Fibroblast of lung (primary cell): ENCODE data around the gene N4BP3. TPM values are rescaled to one million over a fixed set of nuclear protein-coding genes. Genes with fewer than 3 reads are reported as not detected.
A peak's percentile ranks its signal among the peaks of the same experiment; 100 is the strongest.

Experiments
- DNase-seq, 2 donors: peaks; one replicate each; pipeline versions ENCODE4 v3.0.0 to v3.0.0-alpha.2; 2010; ENCODE audit warnings: low read depth in 2 of 2
- H2AFZ ChIP-seq: 2 replicates; pipeline ENCODE4 v1.5.1; 2012; ENCODE audit warnings: low read length, control low read depth, inconsistent platforms
- H3K27ac ChIP-seq: 2 replicates; pipeline ENCODE4 v1.5.1; 2011; ENCODE audit warnings: low read length, control low read depth; ENCODE audit not compliant: insufficient read depth
- H3K27me3 ChIP-seq: 2 replicates; pipeline ENCODE4 v1.5.1; 2011; ENCODE audit warnings: mild to moderate bottlenecking, low read length; ENCODE audit not compliant: control insufficient read depth, insufficient read depth
- H3K36me3 ChIP-seq: 2 replicates; pipeline ENCODE4 v1.5.1; 2011; ENCODE audit warnings: low read length; ENCODE audit not compliant: control insufficient read depth, insufficient read depth
- H3K4me1 ChIP-seq: 2 replicates; pipeline ENCODE4 v1.5.1; 2011; ENCODE audit warnings: low read length; ENCODE audit not compliant: control insufficient read depth, insufficient read depth; ENCODE audit errors: extremely low read depth
- H3K4me2 ChIP-seq: 2 replicates; pipeline ENCODE4 v1.5.1; 2011; ENCODE audit warnings: low read length, control low read depth; ENCODE audit not compliant: insufficient read depth; ENCODE audit errors: extremely low read depth
- H3K4me3 ChIP-seq, 4 experiments: fragments of 200-600 bp in 1 of 4; sonication (generic) in 1 of 4; replicated peaks in 1 of 4; 2 replicates each; pipeline ENCODE4 v1.5.1; 2011 to 2016; ENCODE audit warnings: low read length in 4 of 4, low read depth in 3 of 4, mild to moderate bottlenecking in 3 of 4, control low read depth in 2 of 4, inconsistent platforms in 1 of 4, mixed read lengths in 1 of 4; ENCODE audit not compliant: insufficient read depth in 1 of 4; ENCODE audit errors: control extremely low read depth in 1 of 4
- H3K79me2 ChIP-seq: 2 replicates; pipeline ENCODE4 v1.5.1; 2012; ENCODE audit warnings: mild to moderate bottlenecking, low read length, inconsistent platforms; ENCODE audit not compliant: control insufficient read depth, insufficient read depth
- H3K9ac ChIP-seq: 2 replicates; pipeline ENCODE4 v1.5.1; 2011; ENCODE audit warnings: mild to moderate bottlenecking, low read length, control low read depth; ENCODE audit not compliant: insufficient read depth
- H3K9me3 ChIP-seq: 2 replicates; pipeline ENCODE4 v1.5.1; 2012; ENCODE audit warnings: low read depth, low read length; ENCODE audit not compliant: control insufficient read depth, insufficient read depth
- H4K20me1 ChIP-seq: 2 replicates; pipeline ENCODE4 v1.5.1; 2011; ENCODE audit warnings: low read length; ENCODE audit not compliant: control insufficient read depth, insufficient read depth; ENCODE audit errors: extremely low read depth
- CTCF ChIP-seq, 2 donors: IDR thresholded peaks in 1 of 2; conservative IDR thresholded peaks in 1 of 2; 1 replicate in 1 of 2; 2 replicates in 1 of 2; pipeline ENCODE4 v1.5.1; 2011 to 2012; ENCODE audit warnings: low read length in 2 of 2, control low read depth in 1 of 2, inconsistent platforms in 1 of 2, low read depth in 1 of 2, mild to moderate bottlenecking in 1 of 2
- EZH2 ChIP-seq: IDR thresholded peaks from 2 replicates; pipeline ENCODE4 v1.5.1; 2012; ENCODE audit warnings: low read length, control low read depth, mild to moderate bottlenecking; ENCODE audit errors: missing control alignments
- polyA plus RNA-seq, 2 donors: library from polyadenylated mRNA; depleted of rRNA in 1 of 2; stranded (reverse) in 1 of 2; unstranded in 1 of 2; fragments of >200 nt; gene quantifications; 2 replicates each; pipeline ENCODE4 v1.2.1, GENCODE V29; 2011 to 2012; ENCODE audit warnings: missing spikeins in 1 of 2
- total RNA-seq: library from RNA; depleted of rRNA; stranded (reverse); fragments of >200 nt; gene quantifications from 2 replicates; pipeline ENCODE4 v1.2.1, GENCODE V29; 2014

N4BP3 gene
- total and polyA plus RNA-seq, 2 donors (not counting 1 experiment from before 2014, with no cell fraction given) = 0.19 to 0.83 TPM

DNA sequence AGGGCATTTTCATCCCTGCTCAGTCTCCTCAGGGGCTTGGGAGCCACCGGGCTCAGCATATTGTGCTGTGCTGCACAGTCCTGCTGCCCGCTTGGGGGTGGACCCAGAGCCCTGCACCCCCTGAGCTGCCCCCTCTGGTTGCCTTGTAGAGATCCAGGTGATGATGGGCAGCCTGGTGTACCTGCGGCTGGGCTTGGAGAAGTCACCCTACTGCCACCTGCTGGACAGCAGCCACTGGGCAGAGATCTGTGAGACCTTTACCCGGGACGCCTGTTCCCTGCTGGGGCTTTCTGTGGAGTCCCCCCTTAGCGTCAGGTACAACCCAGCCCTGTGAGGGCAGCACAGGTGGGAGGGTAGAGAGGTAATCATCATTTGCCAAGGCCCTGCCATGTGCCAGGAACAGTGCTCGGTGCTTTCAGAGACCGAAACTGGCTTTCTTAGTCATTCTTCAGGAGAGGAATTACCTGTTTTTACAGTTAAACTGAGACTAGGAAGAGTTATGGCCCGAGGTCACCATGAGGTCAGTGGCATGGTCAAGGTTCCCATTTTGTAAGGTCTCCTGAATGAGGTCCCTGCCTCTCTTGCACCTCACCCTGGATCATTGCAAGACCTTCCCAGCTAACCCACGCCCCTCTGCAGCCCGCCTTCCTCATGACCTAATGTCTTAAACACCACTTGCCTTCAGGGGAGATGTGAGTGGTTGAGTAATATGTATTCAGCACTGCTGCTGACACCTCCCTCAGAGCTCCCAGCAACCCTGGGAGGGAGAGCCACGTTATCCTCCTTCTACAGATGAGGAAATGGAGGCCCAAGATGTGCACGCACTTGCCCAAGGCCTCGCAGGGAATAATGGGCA lies 32.9 kb downstream of the N4BP3 start:
- Histone ChIP-seq H3K27me3 (no peaks in the 10 kb centered on the region), H3K27ac (no peak overlapping the region), H3K4me2 (no peak overlapping the region), H3K9me3 (no peaks in the 10 kb centered on the region), H2AFZ (no peak overlapping the region), H3K9ac (no peak overlapping the region), H3K36me3 (peaks cover 24% of the 10 kb centered on the region), H3K4me1 (no peaks in the 10 kb centered on the region), H4K20me1 (no peaks in the 10 kb centered on the region), H3K4me3 (no peak overlapping the region), H3K79me2 (no peaks in the 10 kb centered on the region)
- DNase-seq = peak; percentile 23 to 33
- TF ChIP-seq EZH2 = no peak
- TF ChIP-seq CTCF (conservative IDR thresholded peaks at IDR 0.05 in 1 of 2, IDR thresholded peaks at IDR 0.05 in 1 of 2; ENCODE audit: low read depth in 1 of 2, low read length in 2 of 2) = peak; percentile 53 to 74

- Histone ChIP-seq H3K4me1 (no peaks in the 10 kb centered on the region), H3K79me2 (no peaks in the 10 kb centered on the region), H3K36me3 (peaks cover 21% of the 10 kb centered on the region), H3K27me3 (no peaks in the 10 kb centered on the region), H3K4me2 (no peak overlapping the region), H3K4me3 (no peak overlapping the region), H3K9me3 (no peaks in the 10 kb centered on the region), H2AFZ (no peak overlapping the region), H4K20me1 (no peaks in the 10 kb centered on the region), H3K27ac (no peak overlapping the region), H3K9ac (no peak overlapping the region)
- DNase-seq = no peak
- TF ChIP-seq EZH2 (no peak), CTCF (conservative IDR thresholded peaks at IDR 0.05 in 1 of 2, IDR thresholded peaks at IDR 0.05 in 1 of 2; ENCODE audit: low read depth in 1 of 2, low read length in 2 of 2) (no peak)
Observed at GRCh38 chr5:178147406-178147805, 34.1 kb downstream of the N4BP3 start.

DNA sequence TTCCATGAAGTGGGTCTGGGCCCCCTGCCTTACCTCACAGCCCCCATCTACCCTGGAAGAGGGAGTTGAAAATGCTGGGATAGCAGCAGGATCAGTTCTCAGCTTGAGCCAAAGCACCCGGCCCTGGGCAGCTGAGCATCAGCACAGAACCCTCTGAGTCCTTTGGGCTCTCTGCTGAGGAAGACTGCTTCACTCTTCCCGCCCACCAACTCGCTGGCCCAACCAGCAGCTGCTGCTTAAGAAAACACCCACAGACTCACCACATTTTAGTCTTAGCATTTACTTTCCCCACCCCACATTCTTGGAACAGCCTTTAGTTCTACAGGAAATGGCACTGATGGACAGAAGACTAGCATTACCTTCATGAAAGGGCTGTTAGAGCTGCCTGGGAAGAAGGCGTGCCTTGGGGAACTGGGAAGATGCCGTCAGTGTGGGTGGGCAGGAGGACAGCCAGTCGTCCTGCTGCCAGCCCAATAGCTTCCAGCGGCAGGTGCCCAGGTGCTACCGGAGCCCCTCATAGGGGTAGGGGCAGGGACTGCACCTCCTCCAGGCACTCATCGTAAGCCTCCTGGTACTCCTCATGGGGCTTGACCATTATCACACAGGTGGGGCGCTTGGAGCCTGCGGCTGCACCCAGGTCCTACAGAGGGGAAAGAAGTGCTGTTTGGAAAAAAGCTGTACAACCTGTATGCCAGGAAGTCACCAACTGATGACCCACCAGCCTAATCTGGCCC lies 36.0 kb downstream of the N4BP3 start:
- Histone ChIP-seq H3K27me3 (no peaks in the 10 kb centered on the region), H3K79me2 (peaks cover 7% of the 10 kb centered on the region), H2AFZ (no peak overlapping the region), H3K4me3 (no peak overlapping the region), H3K4me2 (no peak overlapping the region), H4K20me1 (no peaks in the 10 kb centered on the region), H3K4me1 (no peaks in the 10 kb centered on the region), H3K27ac (no peak overlapping the region), H3K9ac (no peak overlapping the region), H3K9me3 (no peaks in the 10 kb centered on the region), H3K36me3 (peaks cover 19% of the 10 kb centered on the region)
- peak in 1 of 2 donors; percentile 43 for DNase-seq
- TF ChIP-seq CTCF (conservative IDR thresholded peaks at IDR 0.05 in 1 of 2, IDR thresholded peaks at IDR 0.05 in 1 of 2; ENCODE audit: low read depth in 1 of 2, low read length in 2 of 2) = no peak
